Fibroblast of peridontal ligament (primary cell): ENCODE data around the gene RHD.
"Not testable (repeated sequence)": the region's sequence is repeated elsewhere in the genome, so short reads cannot be mapped to it uniquely, and the experiment has no call there.

Experiments
- DNase-seq: peaks from one replicate; pipeline ENCODE4 v3.0.0-alpha.2; 2010; ENCODE audit errors: extremely low read depth

Gene RHD

GRCh38 chr1:25272238-25272637 lies at the start of gene RHD:
RHD (plus strand) TSS chr1:25272509; CDS start chr1:25272548, 39 bp downstream.
- DNase-seq: not testable (repeated sequence)

- no peak for DNase-seq
These were observed 49.7 kb upstream of the RHD start for GRCh38 chr1:25222606-25223005.

- DNase-seq: no peak
These were observed 48.8 kb upstream of the RHD start for GRCh38 chr1:25223471-25223870.

- peak; percentile 94 for DNase-seq
These were observed 40.1 kb upstream of the RHD start, which contains the start of gene SYF2 for GRCh38 chr1:25232027-25232865. SYF2 (minus strand) TSS chr1:25232502; CDS start chr1:25232467, 35 bp downstream.

GRCh38 chr1:25232866-25233784 lies 39.2 kb upstream of the RHD start:
- DNase-seq: peak; percentile 89

- not testable (repeated sequence) for DNase-seq
These were observed 36.9 kb upstream of the RHD start for GRCh38 chr1:25235411-25235810.

- DNase-seq: not testable (repeated sequence)
These were observed 36.0 kb upstream of the RHD start for GRCh38 chr1:25236261-25236660.

- DNase-seq: no peak
These were observed 34.3 kb upstream of the RHD start for GRCh38 chr1:25238046-25238445.

GRCh38 chr1:25239681-25240541 lies 32.4 kb upstream of the RHD start:
- DNase-seq: peak; percentile 87

GRCh38 chr1:25243907-25244306 lies 28.4 kb upstream of the RHD start:
- DNase-seq: no peak

- no peak for DNase-seq
These were observed 26.9 kb upstream of the RHD start for GRCh38 chr1:25245393-25245792.

GRCh38 chr1:25245809-25246599 lies 26.3 kb upstream of the RHD start:
- peak; percentile 41 for DNase-seq

- no peak for DNase-seq
These were observed 25.7 kb upstream of the RHD start for GRCh38 chr1:25246600-25247023.

GRCh38 chr1:25247024-25247828 lies 25.1 kb upstream of the RHD start, which contains the start of gene RSRP1:
RSRP1 (minus strand) TSS chr1:25247454; CDS start chr1:25246963, 491 bp downstream.
- DNase-seq: peak; percentile 97

- DNase-seq: no peak
These were observed 24.2 kb upstream of the RHD start for GRCh38 chr1:25247829-25248754.

- DNase-seq: peak; percentile 44
These were observed 18.4 kb upstream of the RHD start for GRCh38 chr1:25253911-25254310.

GRCh38 chr1:25255706-25256577 lies 16.4 kb upstream of the RHD start:
- no peak for DNase-seq

GRCh38 chr1:25256578-25256965 lies 15.7 kb upstream of the RHD start:
- no peak for DNase-seq
